Activated CD8-positive, alpha-beta T cell treated with anti-CD3 and anti-CD28 coated beads, Interleukin-2, amount 10 ng/mL, durations not matched to agents 7 days and 5 days (primary cell): Measurements from ENCODE around the gene P3R3URF. TPM values are rescaled to one million over a fixed set of nuclear protein-coding genes. Genes with fewer than 3 reads are reported as not detected.
"Not testable (repeated sequence)": the region's sequence is repeated elsewhere in the genome, so short reads cannot be mapped to it uniquely, and the experiment has no call there.

Experiments
- ATAC-seq: fragments of 150-1000 bp; cut with Tn5 transposase; one replicate; pipeline ENCODE4 v1.10.0; 2021; ENCODE audit warnings: moderate library complexity
- CTCF ChIA-PET: fragments of 350-600 bp; sonication (Branson Sonifier 250); formaldehyde crosslinking; loops from one replicate; lab custom pipeline; 2021; ENCODE audit warnings: antibody characterized with exemption; lab: Charles Lee
- POLR2A ChIA-PET: fragments of 350-600 bp; sonication (Branson Sonifier 250); formaldehyde crosslinking; loops from one replicate; lab custom pipeline; 2021; ENCODE audit warnings: antibody characterized with exemption; lab: Charles Lee
- DNase-seq: peaks from one replicate; pipeline ENCODE4 v3.0.0-alpha.2; 2020
- H3K27ac Mint-ChIP-seq: one replicate; pipeline ENCODE4 v1.8.0; 2021; ENCODE audit warnings: mild to moderate bottlenecking, mixed read lengths
- H3K27me3 Mint-ChIP-seq: one replicate; pipeline ENCODE4 v1.8.0; 2021; ENCODE audit warnings: low read depth, mixed read lengths
- H3K36me3 Mint-ChIP-seq: one replicate; pipeline ENCODE4 v1.8.0; 2021; ENCODE audit warnings: low read depth, mixed read lengths
- H3K4me1 Mint-ChIP-seq: one replicate; pipeline ENCODE4 v1.8.0; 2021; ENCODE audit warnings: low read depth, mixed read lengths
- H3K4me3 Mint-ChIP-seq: one replicate; pipeline ENCODE4 v1.8.0; 2021; ENCODE audit warnings: mild to moderate bottlenecking, mixed read lengths
- H3K9me3 Mint-ChIP-seq: one replicate; pipeline ENCODE4 v1.8.0; 2022; ENCODE audit warnings: mixed read lengths; ENCODE audit not compliant: insufficient read depth
- total RNA-seq, 2 experiments: library from RNA; stranded (reverse); gene quantifications; one replicate each; pipeline ENCODE4 v1.2.3, GENCODE V29; 2021

Gene P3R3URF
- not detected for total RNA-seq

DNA sequence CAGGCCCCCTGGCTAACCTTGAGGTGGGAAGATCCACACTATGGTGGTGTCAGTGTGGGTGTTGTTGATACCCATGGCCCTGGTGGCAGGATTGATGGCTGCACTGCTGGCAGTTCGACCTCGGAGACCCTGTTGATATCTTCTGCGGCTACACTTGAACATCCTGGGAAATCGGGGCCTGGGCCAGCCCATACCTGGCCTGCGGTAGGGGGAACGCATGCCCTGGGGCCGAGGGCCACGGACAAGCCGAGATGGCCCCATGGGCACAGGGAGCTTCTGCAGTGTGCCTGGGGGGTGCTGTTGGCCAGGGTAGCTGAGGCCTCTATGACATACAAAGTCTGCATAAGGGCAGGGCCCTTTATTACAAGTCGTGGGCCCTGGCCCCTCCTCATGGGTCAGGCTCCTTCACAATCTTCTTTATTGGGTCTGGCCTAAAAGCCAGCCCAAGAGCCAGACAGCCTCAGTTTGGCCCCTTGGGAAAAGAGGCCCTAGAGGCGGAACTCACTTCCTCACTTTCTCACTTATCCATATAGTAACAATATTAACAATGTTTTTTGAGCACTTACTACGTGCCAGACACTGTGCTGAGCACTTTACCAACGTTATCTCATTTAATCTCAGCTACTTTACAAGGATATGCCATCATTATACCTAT lies at the start of gene P3R3URF:
Gene P3R3URF, minus strand, starts transcription at position 278 of the 655 bp plus-strand sequence. Its CDS starts 17 bp downstream, at position 261.
- Mint-ChIP-seq H3K4me1 (no peaks in the 10 kb centered on the region), H3K27me3 (peaks cover 4% of the 10 kb centered on the region), H3K4me3 (no peak within 1 kb of the TSS), H3K36me3 (no peaks in the 10 kb centered on the region), H3K27ac (no peak within 1 kb of the TSS), H3K9me3 (no peaks in the 10 kb centered on the region)
- ATAC-seq (no peak), DNase-seq (no peak)
- CTCF ChIA-PET, result interaction anchor here (0.7 kb wide), 1 partner anchor 140 kb away, joined by 3 read pairs; no protein-coding TSS in a partner anchor
- POLR2A ChIA-PET, result no interaction called here

DNA sequence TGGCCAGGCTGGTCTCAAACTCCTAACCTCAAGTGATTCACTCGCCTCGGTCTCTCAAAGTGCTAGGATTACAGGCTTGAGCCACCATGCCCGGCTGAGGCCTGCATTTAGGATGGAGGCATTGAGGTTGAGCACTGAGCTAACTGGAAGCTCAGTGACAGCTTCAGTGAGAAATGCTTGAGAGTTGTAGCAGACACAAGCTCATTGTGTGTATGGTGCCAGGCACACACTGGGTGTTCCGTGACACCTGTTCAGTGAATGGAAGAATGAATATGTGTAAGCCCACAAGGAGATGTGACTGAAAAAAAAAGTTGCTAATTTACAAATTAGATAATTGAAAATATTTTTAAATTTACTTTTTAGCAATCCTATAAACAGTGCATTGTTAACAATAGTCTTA lies 48.7 kb upstream of the P3R3URF start:
- no peaks in the 10 kb centered on the region for H3K36me3 Mint-ChIP-seq
- ChIA-PET POLR2A (interaction anchor here (1.1 kb wide), 1 partner anchor 27 kb away, joined by 3 read pairs; the partner anchor contains the start of gene POMGNT1), CTCF (interaction anchor here (0.9 to 3.8 kb wide), 8 partner anchors 11 to 190 kb away, joined by 3 to 60 read pairs (median 8); partner anchors contain the start of genes PIK3R3 and RAD54L)
- no peak for ATAC-seq
- DNase-seq, result no peak
- no peak overlapping the region for H3K4me3 Mint-ChIP-seq
- H3K27me3 Mint-ChIP-seq, result no peaks in the 10 kb centered on the region
- peaks cover 7% of the 10 kb centered on the region for H3K4me1 Mint-ChIP-seq
- no peaks in the 10 kb centered on the region for H3K9me3 Mint-ChIP-seq
- H3K27ac Mint-ChIP-seq, result no peak overlapping the region

DNA sequence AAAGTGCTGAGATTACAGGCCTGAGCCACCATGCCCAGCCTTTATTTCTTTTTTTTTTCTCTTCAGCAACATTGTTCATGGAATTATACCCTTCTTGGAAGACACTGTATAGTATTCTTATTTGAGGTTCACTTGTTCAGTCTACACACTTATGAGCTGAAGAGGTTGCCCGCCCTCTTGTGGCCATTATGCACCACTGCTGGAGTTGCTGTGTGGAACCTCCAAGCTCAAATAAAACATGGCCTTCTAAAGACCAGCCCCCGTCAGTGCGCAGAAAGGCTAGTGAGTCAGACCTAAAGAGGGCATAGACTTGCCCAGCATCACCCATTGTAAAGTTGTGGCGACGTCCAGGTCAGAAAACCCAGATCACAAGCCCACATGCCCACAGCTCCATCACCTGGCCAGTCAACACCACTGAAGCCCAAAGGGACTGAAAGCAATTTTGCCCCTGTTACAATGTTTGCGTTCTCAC lies 47.2 kb upstream of the P3R3URF start:
- ATAC-seq (peak; percentile 95), DNase-seq (peak; percentile 80)
- H3K4me1 Mint-ChIP-seq, result peaks cover 1% of the 10 kb centered on the region
- no peak overlapping the region for H3K27ac Mint-ChIP-seq
- ChIA-PET CTCF (interaction anchor here (0.5 to 3.8 kb wide), 49 partner anchors 8 to 850 kb away, joined by 3 to 60 read pairs (median 4); partner anchors contain the start of genes GPBP1L1, LURAP1, PIK3R3 and POMGNT1), POLR2A (no interaction called here)
- no peak overlapping the region for H3K4me3 Mint-ChIP-seq
- no peaks in the 10 kb centered on the region for H3K36me3 Mint-ChIP-seq
- no peaks in the 10 kb centered on the region for H3K27me3 Mint-ChIP-seq
- no peaks in the 10 kb centered on the region for H3K9me3 Mint-ChIP-seq

DNA sequence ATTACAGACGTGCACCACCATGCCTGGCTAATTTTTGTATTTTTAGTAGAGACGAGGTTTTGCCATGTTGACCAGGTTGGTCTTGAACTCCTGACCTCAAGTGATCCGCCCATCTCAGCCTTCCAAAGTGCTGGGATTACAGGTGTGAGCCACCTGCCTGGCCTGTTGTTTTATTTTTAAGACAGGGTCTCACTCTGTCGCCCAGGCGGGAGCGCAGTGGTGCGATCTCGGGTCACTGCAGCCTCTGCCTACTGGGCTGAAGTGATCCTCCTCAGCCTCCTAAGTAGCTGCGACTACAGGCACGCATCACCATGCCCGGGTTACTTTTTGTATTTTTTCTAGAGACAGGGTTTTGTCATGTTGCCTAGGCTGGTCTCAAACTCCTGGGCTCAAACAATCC lies 46.8 kb upstream of the P3R3URF start:
- H3K4me3 Mint-ChIP-seq, POLR2A ChIA-PET, H3K36me3 Mint-ChIP-seq, H3K27me3 Mint-ChIP-seq, H3K4me1 Mint-ChIP-seq, H3K9me3 Mint-ChIP-seq, DNase-seq, H3K27ac Mint-ChIP-seq: not testable (repeated sequence)
- ATAC-seq, result peak; percentile 11
- CTCF ChIA-PET, result interaction anchor here (0.6 to 3.8 kb wide), 39 partner anchors 8 to 849 kb away, joined by 3 to 60 read pairs (median 6); partner anchors contain the start of genes LURAP1, PIK3R3, POMGNT1 and RAD54L

DNA sequence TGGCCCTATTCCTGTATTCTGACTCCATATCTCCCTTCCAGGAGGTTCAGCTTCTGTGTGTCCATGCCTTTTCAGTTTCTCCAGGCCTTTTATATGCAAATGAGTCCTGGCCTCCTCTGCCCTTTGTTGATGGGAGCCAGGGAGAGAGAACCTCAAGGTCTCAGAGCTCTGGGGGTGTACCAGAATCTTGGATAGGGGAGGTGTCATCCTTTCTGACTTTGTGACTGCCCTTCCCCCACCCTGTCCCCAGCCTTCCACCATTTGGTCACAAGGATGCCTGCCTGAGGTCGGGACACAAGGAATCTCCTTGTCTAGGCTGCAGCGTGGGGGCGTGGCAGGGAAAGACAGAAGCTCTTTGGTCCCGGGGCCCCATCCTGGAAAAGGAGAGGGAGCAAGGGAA lies 45.5 kb upstream of the P3R3URF start:
- H3K4me3 Mint-ChIP-seq, result no peak overlapping the region
- peaks cover 2% of the 10 kb centered on the region for H3K27me3 Mint-ChIP-seq
- CTCF ChIA-PET, result interaction anchor here (0.6 to 2.1 kb wide), 6 partner anchors 23 to 185 kb away, joined by 3 to 7 read pairs (median 4); no protein-coding TSS in a partner anchor

DNA sequence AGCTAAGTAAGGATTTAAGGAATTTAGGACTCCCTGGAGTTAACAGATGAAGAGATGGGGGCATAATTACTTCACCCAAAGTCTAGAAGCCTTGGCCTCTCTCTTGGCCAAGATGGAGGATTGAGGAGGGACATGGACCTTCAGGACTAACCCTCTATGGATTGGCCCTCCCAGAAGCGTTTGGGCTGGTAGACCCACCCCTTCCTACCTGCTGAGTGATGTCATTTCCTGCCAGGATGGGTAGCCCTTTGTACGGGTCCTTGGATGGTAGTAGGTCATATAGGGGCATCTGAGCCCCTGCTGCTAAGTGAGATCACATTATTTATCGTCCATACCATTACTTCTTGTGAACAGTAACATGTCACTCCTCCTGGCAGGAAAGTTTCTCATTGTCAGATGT lies 44.5 kb upstream of the P3R3URF start:
- POLR2A ChIA-PET, result no interaction called here
- Mint-ChIP-seq H3K4me3 (no peak overlapping the region), H3K27me3 (peaks cover 5% of the 10 kb centered on the region), H3K36me3 (no peaks in the 10 kb centered on the region), H3K4me1 (no peaks in the 10 kb centered on the region), H3K9me3 (no peaks in the 10 kb centered on the region), H3K27ac (no peak overlapping the region)
- CTCF ChIA-PET, result interaction anchor here (1.1 to 2.1 kb wide), 2 partner anchors 23 to 26 kb away, joined by 3 to 4 read pairs; no protein-coding TSS in a partner anchor
- DNase-seq (no peak), ATAC-seq (no peak)

More for the DNA sequence above, 45.5 kb upstream of the P3R3URF start:
- ATAC-seq (no peak), DNase-seq (no peak)
- no peaks in the 10 kb centered on the region for H3K36me3 Mint-ChIP-seq
- H3K27ac Mint-ChIP-seq, result no peak overlapping the region
- H3K9me3 Mint-ChIP-seq, result no peaks in the 10 kb centered on the region
- POLR2A ChIA-PET, result no interaction called here
- H3K4me1 Mint-ChIP-seq, result no peaks in the 10 kb centered on the region

DNA sequence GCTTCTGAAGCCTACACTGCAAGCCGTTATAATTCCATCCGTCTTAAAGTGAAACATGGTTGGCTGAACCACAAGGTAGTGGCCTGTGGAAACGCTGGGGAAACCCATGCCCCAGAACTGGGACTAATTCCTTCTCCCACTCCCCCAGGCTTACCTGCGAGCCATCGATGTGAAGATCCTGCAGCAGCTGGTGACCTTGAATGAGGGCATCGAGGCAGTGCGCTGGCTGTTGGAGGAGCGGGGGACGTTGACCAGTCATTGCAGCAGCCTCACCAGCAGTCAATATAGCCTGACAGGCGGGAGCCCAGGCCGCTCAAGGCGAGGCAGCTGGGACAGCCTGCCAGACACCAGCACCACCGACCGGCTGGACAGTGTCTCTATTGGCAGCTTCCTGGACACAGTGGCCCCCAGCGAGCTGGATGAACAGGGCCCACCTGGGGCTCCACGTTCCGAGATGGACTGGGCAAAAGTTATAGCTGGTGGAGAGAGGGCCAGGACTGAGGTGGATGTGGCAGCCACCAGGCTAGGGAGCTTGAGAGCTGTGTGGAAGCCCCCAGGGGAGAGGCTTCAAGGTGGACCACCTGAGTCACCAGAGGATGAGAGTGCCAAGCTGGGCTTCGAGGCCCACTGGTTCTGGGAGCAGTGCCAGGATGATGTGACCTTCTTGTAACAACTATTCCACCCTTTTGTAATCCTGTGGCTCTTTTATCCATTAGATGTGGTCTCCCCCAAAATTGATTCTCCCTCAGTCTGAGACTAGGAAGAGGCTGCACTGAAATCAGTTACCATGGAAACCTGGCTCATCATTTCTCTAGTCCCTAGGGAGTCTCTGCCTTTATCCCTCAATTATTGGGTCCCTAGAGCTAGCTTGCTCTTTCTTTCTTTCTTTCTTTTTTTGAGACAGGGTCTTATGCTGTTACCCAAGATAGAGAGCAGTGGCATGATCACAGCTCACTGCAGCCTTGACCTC lies 43.5 kb upstream of the P3R3URF start:
- POLR2A ChIA-PET, result no interaction called here
- Mint-ChIP-seq H3K4me1 (no peaks in the 10 kb centered on the region), H3K9me3 (no peaks in the 10 kb centered on the region), H3K27me3 (peaks cover 5% of the 10 kb centered on the region), H3K36me3 (no peaks in the 10 kb centered on the region), H3K4me3 (no peak overlapping the region), H3K27ac (no peak overlapping the region)
- CTCF ChIA-PET, result interaction anchor here (1.1 to 1.6 kb wide), 2 partner anchors 25 to 38 kb away, joined by 3 to 5 read pairs; no protein-coding TSS in a partner anchor
- no peak for DNase-seq
- ATAC-seq, result no peak

DNA sequence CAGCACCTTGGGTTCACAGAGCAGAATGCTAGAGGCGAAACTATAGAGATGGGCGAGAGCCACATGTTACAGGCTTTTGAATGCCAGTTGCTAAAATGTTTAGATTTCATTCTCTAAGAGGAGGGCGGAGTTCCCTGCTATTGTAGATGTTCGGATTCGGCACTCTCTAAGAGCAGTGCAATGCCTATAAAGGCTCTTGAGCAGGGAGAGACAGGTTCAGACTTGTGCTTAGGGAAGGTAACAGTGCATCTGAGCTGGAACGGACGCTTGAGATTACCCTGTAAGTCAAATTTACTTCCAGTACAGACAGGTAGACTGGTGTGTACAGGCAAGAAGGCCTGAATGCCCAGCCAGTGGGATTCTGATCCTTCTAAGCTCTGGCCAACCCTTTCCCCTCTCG lies 42.2 kb upstream of the P3R3URF start:
- H3K27ac Mint-ChIP-seq, result no peak overlapping the region
- DNase-seq, result no peak
- no peak for ATAC-seq
- H3K4me1 Mint-ChIP-seq, result no peaks in the 10 kb centered on the region
- CTCF ChIA-PET, result no interaction called here
- POLR2A ChIA-PET, result no interaction called here
- H3K27me3 Mint-ChIP-seq, result peaks cover 5% of the 10 kb centered on the region
- H3K9me3 Mint-ChIP-seq, result no peaks in the 10 kb centered on the region
- H3K4me3 Mint-ChIP-seq, result no peak overlapping the region
- no peaks in the 10 kb centered on the region for H3K36me3 Mint-ChIP-seq

DNA sequence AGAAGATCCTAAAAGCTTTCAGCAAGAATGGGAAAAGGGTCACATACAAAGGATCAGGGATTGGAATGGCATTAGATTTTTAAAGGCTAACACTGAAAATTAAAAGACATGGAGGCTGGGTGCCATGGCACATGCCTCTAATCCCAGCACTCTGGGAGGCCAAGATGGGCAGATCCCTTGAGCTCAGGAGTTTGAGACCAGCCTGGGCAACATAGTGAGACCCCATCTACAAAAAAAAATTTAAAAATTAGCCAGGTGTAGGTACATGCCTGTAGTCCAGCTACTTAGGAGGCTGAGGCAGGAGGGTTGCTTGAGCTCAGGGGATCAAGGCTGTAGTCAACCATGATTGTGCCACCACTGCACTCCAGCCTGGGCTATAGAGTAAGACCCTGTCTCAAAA lies 39.2 kb upstream of the P3R3URF start:
- Mint-ChIP-seq H3K27me3 (peaks cover 5% of the 10 kb centered on the region), H3K4me3 (no peak overlapping the region), H3K9me3 (no peaks in the 10 kb centered on the region), H3K4me1 (no peaks in the 10 kb centered on the region), H3K36me3 (no peaks in the 10 kb centered on the region), H3K27ac (no peak overlapping the region)
- CTCF ChIA-PET, result interaction anchor here (1.2 kb wide), 1 partner anchor 8 kb away, joined by 3 read pairs; no protein-coding TSS in a partner anchor
- DNase-seq (no peak), ATAC-seq (no peak)
- POLR2A ChIA-PET, result no interaction called here

DNA sequence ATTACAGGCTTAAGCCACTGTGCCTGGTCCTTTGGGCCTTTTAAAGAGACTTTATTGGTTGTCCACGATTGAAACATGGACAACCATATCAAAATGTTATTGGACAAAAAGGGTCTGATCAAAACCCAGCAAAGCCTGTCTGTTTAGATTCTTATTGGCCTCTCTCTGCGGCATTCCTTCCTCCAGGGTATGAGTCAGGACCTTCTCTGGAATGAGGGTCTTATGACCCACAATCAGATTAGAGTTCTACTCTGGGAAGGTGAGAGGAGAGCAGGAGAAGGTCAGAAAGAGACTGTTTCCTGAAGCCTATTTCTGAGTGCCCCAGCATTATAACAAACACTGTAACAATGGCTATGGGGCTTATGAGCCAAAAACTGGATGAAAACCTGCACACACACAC lies 34.8 kb upstream of the P3R3URF start:
- DNase-seq, result no peak
- Mint-ChIP-seq H3K27ac (no peak overlapping the region), H3K4me3 (no peak overlapping the region), H3K9me3 (no peaks in the 10 kb centered on the region), H3K36me3 (no peaks in the 10 kb centered on the region), H3K27me3 (no peaks in the 10 kb centered on the region), H3K4me1 (no peaks in the 10 kb centered on the region)
- POLR2A ChIA-PET, result no interaction called here
- CTCF ChIA-PET, result no interaction called here
- ATAC-seq, result no peak

DNA sequence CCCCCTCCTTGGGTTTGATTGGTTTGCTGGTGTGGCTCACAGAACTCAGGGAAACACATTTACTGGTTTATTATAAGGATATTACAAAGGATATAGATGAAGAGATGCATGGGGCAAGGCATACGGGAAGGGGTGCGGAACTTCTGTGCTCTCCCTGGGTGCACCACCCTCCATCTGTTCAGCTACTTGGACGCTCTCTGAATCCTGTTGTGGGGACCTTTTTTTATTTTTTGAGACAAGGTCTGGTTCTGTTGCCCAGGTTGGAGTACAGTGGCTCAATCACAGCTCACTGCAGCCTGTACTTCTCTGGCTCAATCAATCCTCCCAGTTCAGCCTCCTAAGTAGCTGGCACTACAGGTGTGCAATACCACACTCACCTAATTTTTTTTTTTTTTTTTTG lies 34.3 kb upstream of the P3R3URF start:
- no peaks in the 10 kb centered on the region for H3K9me3 Mint-ChIP-seq
- no peak for DNase-seq
- no peak overlapping the region for H3K4me3 Mint-ChIP-seq
- H3K4me1 Mint-ChIP-seq, result no peaks in the 10 kb centered on the region
- no peak overlapping the region for H3K27ac Mint-ChIP-seq
- H3K36me3 Mint-ChIP-seq, result no peaks in the 10 kb centered on the region
- POLR2A ChIA-PET, result no interaction called here
- no peak for ATAC-seq
- CTCF ChIA-PET, result no interaction called here
- H3K27me3 Mint-ChIP-seq, result no peaks in the 10 kb centered on the region
